Activated CD8-positive, alpha-beta memory T cell treated with anti-CD3 and anti-CD28 coated beads, Interleukin-2, amount 50 U/mL, for 48 hours (primary cell): ENCODE data around the gene PDSS1.

Experiments used
- DNase-seq: peaks from one replicate; pipeline ENCODE4 v3.0.0-alpha.2; 2020

PDSS1 gene

DNA sequence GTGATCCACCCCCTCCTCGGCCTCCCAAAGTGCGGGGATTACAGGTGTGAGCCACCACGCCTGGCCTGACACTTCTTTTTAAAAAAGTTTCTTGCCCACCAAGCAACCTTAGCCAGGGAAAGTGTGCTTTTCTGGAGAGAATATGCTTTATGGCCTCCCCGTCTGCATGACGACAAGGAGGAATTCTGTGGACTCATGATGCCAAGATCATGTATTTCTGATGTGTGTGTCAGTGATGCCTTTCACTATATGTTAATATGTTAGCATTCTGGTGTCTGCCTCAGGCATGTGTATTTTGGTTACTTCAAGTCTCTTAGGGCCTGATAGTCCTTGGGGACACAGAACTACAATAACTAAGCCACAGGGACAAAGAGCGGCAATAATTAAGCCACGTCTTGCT, 2.1 kb downstream of the PDSS1 start:
- no peak for DNase-seq

DNA sequence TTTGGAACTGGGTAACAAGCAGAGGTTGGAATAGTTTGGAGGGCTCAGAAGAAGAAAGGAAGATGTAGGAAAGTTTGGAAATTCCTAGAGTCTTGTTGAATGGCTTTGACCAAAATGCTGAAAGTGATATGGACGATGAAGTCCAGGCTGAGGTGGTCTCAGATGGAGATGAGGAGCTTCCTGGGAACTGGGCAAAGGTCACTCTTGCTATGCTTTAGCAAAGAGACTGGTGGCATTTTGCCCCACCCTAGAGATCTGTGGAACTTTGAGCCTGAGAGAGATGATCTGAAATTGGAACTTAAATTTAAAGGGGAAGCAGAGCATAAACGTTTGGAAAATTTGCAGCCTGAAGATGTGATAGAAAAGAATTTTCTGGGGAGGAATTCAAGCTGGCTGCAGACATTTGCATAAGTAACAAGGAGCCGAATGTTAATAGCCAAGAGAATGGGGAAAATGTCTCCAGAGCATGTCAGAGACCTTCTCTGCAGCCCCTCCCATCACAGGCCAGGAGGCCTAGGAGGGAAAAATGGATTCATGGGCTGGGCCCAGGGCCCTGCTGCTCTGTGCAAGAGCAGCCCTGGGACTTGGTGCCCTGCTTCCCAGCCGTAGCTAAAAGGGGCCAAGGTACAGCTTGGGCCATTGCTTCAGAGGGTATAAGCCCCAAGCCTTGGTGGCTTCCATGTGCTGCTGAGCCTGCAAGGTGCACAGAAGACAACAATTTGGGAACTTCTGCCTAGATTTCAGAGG, 3.6 kb downstream of the PDSS1 start:
- no peak for DNase-seq

DNA sequence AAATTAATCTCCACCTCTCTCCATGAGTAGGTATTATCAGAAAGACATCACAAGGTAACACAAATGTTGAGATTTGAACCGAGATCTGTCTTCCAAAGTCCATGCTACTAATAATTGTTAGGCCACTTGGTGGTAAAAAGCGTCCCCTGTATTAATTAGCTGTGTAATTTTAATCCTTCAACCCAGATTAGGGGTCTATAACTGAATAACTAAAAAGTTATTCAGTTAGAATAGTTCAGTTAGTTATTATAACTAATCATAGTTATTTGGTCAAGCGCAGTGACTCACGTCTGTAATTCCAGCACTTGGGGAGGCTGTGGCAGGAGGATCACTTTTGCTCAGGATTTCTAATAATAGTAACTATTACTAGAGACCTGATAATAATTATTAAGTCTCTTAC, 5.6 kb downstream of the PDSS1 start:
- DNase-seq, result no peak

DNA sequence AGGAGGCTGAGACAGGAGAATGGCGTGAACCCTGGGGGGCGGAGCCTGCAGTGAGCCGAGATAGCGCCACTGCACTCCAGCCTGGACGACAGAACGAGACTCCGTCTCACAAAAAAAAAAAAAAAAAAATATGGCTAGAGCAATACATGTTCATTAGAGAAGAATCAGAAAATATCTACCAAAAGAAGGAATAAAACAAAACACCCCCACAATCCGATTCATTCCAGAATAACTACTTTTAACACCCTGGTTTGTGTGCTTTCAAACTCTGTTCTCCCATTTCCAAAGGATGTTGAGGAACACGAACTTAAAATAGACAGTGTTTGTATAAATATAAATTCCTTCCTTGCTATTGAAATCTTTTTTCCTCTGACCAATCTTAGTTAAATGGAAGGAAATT, 6.5 kb downstream of the PDSS1 start:
- no peak for DNase-seq

DNA sequence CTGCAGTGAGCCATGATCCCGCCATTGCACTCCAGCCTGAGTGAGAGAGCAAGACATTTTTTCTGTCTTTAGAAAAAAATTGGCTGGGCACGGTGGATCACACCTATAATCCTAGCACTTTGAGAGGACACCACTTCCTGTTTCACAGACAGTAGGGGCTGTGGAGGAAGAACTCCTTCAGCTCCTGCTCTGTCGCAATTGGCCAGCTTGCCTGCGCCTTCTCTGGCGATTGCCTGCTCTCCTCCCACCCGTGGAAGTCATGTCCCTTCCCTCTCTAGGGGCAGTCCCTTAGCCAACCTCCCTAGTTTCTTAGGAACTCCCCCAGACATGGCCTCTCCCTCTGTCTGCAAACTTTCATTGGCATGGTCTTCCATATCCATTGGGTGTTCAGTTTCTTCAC, 8.7 kb downstream of the PDSS1 start:
- DNase-seq, result no peak

DNA sequence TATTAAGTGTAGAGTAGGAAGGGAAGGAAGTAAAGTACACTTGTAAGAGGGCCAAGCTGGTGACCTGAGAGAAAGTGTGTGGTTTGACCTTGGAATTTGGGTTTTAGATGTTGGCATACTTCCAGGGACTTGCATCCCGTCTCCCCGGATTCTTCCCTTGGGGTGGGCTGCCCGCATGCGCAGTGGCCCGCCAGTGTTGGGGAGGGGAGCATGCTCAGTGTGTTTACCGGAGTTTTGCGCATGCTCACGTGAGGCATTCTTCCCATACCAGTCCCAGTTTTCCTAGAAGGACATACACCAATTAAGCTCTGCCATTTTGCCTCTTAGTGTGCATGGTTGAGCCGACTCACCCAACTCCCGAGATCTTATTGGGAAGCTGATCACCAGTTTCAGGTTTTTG, 9.4 kb downstream of the PDSS1 start:
- no peak for DNase-seq

DNA sequence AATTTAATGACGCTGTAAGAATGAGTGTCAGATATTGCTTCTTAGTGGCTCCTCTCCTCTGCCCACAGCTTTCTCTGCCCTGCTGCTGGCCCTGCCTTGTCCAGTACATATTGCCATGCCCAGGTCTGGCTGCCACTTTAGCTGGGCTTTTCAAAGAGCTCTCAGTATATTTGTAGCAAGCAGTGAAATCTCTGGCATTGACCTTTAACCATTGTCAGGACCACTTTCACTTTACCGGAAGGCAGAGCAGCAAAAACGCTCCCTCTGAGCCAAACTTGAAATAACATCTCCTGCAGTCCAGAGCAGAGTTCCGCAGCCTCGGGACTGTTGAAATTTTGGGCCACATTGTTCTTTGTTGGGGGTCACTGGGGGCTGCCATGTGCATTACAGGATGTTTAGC, 13.8 kb downstream of the PDSS1 start:
- DNase-seq, result no peak

DNA sequence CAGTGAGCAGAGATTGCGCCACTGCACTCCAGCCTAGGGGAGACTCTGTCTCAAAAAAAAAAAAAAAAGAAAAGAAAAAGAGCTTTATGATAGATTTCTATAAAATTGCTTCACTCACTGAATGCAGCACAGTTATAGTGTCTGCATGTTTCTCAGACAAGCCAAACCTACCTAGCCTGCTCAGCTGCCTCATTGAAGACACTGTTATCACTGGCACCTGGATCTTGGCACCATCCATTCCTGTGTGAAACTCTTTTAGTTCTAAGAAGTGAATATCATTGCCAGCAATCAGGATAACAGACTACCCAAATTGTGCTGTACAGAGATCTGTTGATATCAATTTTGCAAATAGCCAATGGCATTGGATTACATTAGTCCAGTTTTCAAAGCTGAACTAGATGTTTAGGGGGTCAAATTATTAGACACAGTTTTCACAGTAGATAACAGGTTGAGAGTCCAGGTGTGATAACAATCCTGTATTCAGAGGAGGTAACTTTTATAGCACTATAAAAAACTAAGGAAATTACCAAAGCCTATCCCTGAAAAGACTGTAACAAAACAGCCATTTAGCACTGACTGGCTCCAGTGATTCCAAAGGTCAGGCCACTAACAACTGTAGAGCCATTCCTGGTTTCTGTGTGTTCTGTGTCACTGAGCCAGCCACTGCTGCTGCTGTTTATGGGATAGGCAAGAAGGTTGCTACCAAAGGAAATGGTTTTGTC, 17.1 kb downstream of the PDSS1 start:
- no peak for DNase-seq

DNA sequence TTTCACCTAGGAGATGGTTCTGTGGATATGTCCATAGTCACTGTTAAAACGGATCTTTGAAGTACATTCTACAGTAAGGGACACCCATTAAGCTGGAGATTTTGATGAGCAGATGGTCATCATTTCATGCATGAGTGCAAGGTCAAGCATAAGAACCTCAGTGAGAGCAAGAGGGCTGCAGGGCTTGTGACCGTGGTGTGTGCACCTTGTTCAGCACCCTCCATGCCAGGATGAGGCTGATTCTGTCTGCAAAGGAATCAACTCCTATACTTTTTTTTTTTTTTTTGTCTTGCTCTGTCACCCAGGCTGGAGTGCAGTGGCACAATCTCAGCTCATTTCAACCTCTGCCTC, 17.6 kb downstream of the PDSS1 start:
- no peak for DNase-seq

DNA sequence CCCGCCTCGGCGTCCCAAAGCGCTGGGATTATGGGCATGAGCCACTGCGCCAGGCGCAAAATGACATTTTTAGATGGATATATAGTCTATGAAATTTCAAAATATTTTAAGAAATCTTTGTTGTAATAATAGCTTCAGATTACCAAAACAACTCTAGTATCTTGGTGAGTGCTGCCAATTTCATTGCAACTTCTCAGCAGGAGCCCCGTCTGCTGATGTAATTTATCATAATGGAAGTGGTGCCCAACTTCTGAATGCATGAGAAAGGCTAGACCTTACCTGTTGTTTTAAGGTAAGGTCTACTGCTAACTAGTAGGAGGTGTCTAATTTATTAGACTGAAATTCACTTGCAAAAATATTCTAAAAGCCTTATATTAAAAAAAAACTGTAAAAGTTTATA, 20.0 kb downstream of the PDSS1 start:
- DNase-seq, result no peak

DNA sequence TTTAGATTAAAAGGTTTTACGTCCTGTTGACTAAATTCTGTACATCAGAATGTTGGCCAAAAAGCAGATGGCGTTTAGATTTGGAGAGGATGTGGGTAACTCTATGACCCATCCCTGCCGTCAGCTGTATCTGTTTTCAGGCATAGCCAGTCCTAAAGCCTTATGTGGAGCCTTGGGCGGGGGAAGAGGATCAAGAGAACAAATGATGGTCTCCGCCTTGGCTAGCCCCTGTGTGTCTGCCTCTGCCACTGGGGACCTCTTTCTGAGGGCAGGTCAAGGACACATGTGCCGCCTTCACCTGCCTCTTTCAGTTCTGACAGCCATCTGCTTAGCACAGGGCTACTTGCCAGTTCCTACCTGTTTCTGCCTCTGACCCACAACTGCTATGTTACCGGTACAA, 24.1 kb downstream of the PDSS1 start:
- peak; percentile 67 for DNase-seq

DNA sequence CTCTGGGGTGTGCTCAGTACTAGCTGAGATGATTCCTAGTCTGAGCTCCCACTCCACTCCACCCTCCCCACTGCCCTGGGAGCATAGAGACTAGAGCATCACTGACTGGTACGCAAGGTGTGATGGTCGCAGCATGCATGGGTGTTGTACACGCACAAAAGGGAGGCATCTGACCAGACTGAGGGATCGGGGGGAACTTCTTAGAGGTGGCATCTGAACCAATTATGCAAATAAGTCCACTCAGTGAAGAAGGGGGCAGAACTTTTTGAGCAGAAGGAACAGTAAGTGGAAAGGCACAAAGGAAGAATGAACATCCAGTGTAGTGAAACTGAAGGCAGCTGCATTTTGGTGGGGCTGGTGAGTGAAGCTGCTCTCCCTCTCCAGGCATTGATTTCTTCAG, 25.5 kb downstream of the PDSS1 start:
- DNase-seq, result no peak

DNA sequence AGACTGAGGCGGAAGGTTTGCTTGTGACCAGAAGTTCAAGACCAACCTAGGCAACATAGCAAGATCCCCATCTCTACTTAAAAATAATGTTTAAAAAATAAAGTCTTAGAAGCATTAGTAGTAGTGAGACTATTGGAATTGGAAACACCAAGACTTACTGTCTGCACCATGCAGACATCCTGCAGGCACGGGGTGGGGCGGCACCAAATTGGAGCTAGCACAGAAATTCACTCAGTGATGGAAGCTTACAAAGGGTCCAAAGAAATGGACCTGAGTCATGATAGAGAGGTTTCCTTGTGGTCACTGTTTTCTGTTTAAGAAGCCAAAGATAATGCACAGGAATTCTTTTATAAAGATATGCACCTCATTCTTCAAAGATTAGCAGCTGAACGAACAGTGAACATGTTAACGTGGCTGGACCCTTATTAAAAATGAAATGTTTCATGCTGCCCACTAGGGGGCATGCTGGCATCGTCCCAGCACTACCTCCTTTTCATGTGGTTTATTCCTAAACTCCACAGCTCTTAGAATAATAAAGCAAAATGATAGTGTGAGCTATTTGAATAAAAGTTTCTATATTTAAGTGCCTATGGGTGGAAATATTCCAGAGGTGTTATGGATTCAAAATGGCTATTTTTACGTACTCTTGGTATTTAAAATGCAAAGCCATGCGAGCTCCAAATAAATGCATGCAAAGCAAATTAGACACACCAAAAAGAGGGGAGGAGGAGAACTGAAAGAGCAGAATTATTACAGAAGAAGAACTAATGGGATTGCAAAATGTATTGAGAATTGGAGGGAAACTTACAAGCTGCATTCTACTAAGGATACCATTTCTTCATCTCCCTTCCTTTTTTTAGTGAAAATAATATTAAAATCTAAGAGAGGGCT, 28.6 kb downstream of the PDSS1 start:
- DNase-seq, result no peak

DNA sequence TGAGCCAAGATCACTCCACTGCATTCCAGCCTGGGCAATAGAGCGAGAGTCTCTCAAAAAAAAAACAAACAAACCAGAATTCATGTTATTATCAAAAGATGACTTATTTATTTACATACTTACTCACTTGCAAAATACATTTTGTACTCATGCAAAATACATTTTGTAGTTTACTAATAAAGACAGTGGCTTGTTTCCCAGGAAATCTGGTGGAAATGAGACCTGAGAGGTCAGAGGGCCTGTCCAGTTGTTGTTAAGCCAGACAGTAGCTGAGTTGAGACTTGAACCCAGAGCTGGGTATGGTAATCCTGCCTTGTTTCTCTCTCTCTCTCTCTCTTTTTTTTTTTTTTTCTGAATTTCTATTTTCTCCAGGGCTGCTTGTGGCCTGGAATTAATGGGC, 29.5 kb downstream of the PDSS1 start:
- no peak for DNase-seq

DNA sequence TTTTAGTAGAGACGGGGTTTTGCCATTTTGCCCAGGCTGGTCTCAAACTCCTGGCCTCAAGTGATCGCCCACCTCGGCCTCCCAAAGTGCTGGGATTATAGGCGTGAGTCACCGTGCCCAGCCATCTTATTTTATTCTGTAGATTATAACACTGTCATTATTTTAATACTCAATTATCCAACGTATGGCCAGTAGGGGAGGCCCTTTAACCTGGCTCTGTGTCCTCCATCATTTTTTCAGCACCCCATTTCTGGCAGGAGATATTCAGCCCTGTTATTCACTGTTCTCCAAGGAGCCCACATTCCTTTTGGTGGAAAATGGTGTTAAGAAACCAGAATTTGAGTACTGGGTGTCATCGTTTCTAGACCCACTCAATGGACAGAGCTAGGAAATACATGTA, 31.5 kb downstream of the PDSS1 start:
- no peak for DNase-seq

DNA sequence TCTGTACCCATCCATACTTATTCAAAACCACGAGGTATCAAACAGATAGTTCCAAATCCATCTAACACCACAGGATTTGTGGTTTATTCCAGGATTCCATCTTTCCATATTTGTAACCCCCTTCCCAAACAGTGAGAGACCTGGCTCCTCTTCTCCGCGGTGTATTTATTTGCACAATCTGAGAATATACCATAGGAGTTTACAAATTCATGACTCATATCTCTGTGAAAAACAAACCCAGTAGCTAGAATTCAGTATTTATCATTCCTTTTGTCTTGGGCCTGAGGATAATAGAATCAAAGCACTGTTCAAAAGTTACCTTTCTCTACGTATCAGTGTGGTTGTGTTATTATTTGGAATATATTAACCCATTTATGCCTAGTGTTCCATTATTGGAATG, 31.9 kb downstream of the PDSS1 start:
- no peak for DNase-seq

DNA sequence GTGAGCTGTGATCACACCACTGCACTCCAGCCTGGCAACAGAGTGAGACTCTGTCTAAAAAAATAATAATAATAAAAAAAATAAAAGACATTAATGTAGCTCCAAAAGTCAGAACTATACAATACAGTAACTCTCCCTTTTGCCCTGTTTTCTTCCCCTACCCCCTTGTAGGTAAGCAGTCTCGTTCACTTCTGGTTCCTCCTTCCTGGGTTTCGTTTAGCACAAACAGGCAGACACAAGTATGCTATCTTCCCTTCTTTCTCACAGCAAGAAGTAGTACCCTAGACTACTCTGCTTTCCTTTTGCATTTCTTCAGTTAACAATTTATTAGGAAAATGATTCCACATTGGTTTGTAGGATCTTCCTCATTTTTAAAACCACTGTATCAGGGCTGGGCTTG, 33.1 kb downstream of the PDSS1 start:
- no peak for DNase-seq

DNA sequence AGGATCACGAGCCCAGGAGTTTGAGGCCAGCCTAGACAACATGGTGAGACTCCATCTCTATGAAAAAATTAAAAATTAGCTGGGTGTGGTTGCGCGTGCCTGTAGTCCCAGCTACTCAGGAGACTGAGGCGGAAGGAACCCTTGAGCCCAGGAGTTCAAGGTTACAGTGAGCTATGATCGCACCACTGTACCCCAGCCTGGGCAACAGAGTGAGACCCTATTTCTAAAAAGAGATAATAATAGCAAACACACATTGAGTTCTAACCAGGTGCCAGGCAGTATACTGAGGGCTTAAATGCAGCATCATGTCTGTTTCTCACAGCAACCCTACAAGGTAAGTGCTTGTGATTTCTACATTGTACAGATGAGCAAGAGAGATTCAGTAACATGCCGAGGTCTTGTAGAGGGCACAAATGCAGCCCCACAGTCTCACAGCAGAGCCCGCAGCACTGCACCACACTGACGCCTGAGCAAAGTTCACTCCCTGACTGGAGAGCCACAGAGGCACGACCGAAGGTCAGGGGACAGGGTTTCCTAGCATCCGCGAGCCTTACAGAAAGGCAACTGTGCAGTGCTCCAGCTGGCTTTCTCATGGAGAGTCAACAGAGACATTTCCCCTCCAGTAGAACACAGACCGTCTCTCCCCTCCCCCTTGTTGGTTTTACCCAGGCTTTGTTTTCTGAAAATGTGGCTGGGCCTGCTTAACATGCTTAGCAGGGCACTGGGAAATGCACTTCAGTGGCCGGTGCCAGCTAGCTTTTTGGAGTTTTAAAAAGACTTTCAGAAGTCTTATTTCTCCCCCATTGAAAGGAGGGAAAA, 36.5 kb downstream of the PDSS1 start:
- no peak for DNase-seq

DNA sequence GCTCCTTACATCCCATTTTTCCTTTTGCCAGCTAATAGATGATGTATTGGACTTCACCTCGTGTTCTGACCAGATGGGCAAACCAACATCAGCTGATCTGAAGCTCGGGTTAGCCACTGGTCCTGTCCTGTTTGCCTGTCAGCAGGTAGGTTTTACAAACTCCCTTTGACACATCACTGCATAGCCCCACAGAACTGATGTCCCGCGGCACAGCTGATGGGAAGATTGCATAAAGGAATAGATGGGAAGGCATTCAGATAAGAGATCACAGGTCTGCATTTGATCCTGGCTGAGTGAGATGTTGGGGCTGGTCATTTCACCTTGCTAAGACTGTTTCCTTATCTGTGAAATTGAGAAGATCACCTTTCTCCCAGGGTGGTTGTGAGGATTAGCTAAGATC, 37.9 kb downstream of the PDSS1 start:
- no peak for DNase-seq

DNA sequence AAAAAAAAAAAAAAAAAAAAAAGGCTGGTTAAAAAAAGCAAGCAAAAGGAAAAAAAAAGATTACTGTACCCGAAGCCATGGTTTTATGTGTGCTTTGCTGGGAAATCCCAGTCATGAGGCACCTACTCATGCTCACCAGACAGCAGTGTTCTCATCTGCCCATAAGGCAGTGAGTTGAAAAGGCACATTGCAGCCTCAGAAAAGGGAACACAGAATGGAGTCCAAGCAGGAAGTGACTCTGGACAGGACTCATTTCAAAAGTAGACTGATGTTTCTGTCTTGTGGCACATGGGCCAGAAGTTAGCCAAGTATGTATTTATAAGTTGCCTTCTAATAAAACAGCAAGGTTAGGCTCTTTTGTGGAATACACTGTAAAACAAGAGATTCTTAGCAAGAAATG, 40.2 kb downstream of the PDSS1 start:
- no peak for DNase-seq

DNA sequence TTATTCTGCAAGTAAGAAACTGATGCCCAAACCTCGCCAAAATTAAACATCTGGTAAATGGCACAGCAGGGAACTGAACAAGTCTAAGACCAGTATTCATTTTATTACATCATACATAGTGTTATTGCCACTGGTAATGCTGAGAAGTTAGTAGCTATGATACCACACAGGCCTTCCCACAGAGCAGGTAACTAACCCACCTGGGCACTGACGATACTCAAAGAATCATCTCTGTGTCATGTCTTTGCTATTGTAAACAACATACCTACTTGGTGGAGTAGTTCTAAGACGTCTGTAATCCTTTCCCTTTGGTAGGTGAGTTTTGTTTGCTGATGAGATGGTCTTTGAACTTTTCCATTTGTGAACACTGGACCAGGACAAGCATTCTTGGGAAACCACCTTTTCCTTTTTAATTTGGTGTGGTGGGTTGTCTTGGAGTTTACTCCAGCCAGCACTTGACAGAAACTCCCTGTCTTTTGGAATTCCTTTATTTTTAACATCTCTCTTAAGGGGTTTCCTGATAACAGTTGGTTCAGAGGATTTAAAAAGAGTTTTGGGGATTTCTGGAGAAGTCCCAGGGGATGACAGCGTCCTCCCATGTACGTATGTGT, 40.9 kb downstream of the PDSS1 start:
- DNase-seq, result no peak

DNA sequence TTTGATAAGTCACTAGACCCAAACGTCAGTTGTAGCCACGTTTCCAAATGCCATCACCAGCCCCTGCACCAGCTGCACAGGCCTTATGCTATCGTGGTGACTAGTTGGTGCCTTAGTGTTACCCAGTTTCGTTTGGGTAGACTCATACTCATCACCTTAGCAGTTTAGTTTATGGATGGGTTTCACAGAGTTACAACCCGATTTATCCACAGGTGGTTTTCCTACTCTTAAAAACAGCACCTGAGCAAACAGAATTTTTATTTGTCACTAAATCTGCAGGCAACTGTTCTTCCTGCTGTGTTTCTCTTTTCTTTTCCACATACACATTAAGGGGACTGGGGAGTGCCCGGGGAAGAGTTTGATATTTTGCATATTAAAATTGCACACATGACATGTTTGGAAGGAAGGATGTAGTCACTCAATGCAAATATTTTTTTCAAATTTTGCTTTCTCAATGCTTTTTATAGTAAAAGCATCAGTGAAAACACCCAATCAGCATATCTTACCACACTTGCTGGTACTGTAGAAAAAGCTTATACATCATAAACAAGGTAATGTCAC, 41.6 kb downstream of the PDSS1 start:
- DNase-seq, result no peak
